Right atrium auricular region (tissue), 2 donors: ENCODE results near the gene SPRED3. TPM values are rescaled to one million over a fixed set of nuclear protein-coding genes. Genes with fewer than 3 reads are reported as not detected.
A peak's percentile ranks its signal among the peaks of the same experiment; 100 is the strongest.
"Not testable (repeated sequence)": the region's sequence is repeated elsewhere in the genome, so short reads cannot be mapped to it uniquely, and the experiment has no call there.

Source experiments
- DNase-seq: peaks from one replicate; pipeline ENCODE4 v3.0.0-alpha.2; 2019; ENCODE audit warnings: low spot score
- H3K27ac ChIP-seq, 2 donors: fragments of 200-600 bp; sonication (generic); 1 replicate in 1 of 2; 2 replicates in 1 of 2; pipeline ENCODE4 v1.5.1; 2016 to 2019
- H3K27me3 ChIP-seq, 2 donors: fragments of 200-600 bp; sonication (generic); one replicate each; pipeline versions ENCODE4 v1.5.1 to v1.6.0; 2017 to 2019
- H3K36me3 ChIP-seq: fragments of 200-600 bp; sonication (generic); one replicate; pipeline ENCODE4 v1.5.1; 2016
- H3K4me1 ChIP-seq, 2 donors: fragments of 200-600 bp; sonication (generic); one replicate each; pipeline versions ENCODE4 v1.5.1 to v1.6.0; 2017 to 2019
- H3K4me3 ChIP-seq, 2 donors: fragments of 200-600 bp; sonication (generic); 1 replicate in 1 of 2; 2 replicates in 1 of 2; pipeline ENCODE4 v1.5.1; 2017 to 2019; ENCODE audit warnings: mild to moderate bottlenecking in 1 of 2, moderate library complexity in 1 of 2
- H3K9me3 ChIP-seq, 2 donors: fragments of 200-600 bp; sonication (generic); one replicate each; pipeline ENCODE4 v1.5.1; 2019
- total RNA-seq, 2 donors: library from RNA; depleted of rRNA; stranded (reverse); fragments of >200 nt; gene quantifications; one replicate each; pipeline ENCODE4 v1.1.0, GENCODE V29; 2016
- TF ChIP-seq, protein P1 (sequence below), 2 donors: fragments of 200-600 bp; sonication (generic); IDR thresholded peaks; one replicate each; pipeline ENCODE4 v1.5.1; 2019; ENCODE audit warnings: antibody characterized with exemption in 2 of 2

The SPRED3 gene
- total RNA-seq, 2 donors from 2014 or later: 0.56 to 0.67 TPM

DNA sequence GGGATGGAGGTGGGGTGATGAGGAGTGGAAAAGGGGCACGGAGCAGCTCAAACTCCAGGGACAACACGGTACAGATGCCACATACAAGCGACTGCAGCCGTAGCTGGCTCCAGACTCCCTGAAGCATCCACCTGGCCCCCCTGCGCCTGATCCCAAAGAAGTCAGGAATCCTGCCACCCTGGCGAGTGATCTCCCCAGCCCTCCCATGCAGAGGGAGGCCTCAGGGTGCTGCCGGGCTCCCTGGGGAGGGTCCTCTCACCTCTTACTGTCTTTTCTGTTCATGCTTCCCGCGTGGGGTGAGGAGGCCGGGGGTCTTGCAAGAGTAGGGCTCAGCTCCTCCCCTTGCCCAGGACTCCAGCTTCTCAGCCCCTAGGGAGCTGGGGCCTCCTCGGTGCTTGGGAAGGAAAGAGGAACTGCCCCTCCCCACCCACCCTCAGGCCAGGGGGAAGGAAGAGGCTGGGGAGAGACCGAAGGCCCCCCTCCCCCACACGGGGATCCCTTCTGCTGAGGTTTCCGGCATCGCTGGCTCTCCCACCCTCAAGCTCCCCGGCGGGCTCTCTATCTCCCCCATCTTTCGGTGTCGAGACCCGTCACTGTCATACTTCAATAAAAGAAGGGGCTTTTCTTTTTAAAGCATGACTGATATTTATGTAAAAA, 37.4 kb downstream of the SPRED3 start, which contains the start of gene RASGRP4:
RASGRP4 (minus strand) TSS at position 410 of the 657 bp plus-strand sequence; CDS start at position 282, 128 bp downstream.
- Histone ChIP-seq H3K4me3 (peak within 1 kb of the TSS in 1 of 2 donors; percentile 23), H3K27me3 (no peaks in the 10 kb centered on the region), H3K27ac (no peak within 1 kb of the TSS), H3K36me3 (no peaks in the 10 kb centered on the region), H3K4me1 (no peaks in the 10 kb centered on the region), H3K9me3 (no peaks in the 10 kb centered on the region)
- DNase-seq: no peak
- TF ChIP-seq, protein P1, sequence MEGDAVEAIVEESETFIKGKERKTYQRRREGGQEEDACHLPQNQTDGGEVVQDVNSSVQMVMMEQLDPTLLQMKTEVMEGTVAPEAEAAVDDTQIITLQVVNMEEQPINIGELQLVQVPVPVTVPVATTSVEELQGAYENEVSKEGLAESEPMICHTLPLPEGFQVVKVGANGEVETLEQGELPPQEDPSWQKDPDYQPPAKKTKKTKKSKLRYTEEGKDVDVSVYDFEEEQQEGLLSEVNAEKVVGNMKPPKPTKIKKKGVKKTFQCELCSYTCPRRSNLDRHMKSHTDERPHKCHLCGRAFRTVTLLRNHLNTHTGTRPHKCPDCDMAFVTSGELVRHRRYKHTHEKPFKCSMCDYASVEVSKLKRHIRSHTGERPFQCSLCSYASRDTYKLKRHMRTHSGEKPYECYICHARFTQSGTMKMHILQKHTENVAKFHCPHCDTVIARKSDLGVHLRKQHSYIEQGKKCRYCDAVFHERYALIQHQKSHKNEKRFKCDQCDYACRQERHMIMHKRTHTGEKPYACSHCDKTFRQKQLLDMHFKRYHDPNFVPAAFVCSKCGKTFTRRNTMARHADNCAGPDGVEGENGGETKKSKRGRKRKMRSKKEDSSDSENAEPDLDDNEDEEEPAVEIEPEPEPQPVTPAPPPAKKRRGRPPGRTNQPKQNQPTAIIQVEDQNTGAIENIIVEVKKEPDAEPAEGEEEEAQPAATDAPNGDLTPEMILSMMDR (IDR thresholded peaks at IDR 0.05): no peak

DNA sequence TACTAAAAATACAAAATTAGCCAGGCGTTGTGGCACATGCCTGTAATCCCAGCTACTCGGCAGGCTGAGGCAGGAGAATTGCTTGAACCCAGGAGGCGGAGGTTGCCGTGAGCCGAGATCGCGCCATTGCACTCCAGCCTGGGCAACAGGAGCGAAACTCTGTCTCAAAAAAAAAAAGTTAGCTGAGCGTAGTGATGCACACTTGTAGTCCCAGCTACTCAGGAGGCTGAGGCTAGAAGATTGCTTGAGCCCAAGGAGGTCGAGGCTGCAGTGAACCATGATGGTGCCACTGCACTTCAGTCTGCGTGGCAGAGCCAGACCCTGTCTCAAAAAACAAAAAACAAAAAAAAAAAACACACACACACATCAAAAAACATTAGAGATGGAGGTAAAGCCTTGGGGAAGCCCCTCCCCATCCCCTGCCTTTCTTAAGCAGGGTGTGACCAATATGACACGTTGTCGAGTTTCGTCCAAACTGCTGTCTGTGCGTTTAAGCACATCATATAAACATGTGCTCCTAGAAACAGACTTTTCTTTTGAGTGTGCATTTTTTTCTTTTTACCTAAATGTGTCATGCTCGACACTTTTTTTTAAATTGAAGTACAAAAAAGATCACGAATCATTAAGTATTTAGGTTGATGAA, 38.7 kb downstream of the SPRED3 start:
- not testable (repeated sequence) for H3K36me3 ChIP-seq, H3K4me1 ChIP-seq, H3K27me3 ChIP-seq, H3K9me3 ChIP-seq, DNase-seq, H3K4me3 ChIP-seq, H3K27ac ChIP-seq

DNA sequence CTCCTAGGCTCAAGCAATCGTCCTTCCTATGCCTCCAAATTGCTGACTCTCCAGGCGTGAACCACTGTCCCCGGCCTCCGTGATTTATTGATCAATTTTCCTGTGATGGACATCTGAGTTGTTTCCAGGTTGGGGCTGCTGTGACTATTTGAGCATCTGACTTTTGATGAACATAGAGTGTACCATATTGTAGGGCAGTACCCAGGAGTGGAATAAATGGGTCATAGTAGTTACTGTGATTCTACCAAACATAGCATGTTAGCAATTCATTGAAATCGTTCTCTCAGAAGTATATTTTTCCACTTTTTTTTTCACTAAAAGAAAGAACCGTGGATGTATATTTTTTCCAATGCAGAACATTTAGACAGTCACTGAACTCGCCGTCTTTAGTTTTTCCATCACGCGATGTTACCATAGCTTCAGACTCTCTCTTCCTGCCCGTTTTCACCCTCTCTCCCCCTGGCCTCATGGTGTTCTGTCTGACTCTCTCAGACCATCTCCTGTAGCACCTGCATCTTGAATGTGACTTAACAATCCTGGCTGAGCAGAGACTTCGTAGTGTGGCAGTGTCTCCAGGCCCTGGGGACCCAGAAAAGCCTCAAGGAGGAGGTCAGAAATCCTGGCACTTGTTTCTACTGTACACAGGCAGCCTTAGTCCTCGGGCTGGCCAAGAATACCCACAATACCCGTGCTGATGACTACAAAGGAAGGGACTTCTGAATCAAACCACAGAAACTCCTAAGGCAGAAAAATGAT, 40.7 kb downstream of the SPRED3 start:
- TF ChIP-seq, protein P1 (IDR thresholded peaks at IDR 0.05): no peak
- no peak overlapping the region for H3K4me3 ChIP-seq
- H3K4me1 ChIP-seq: peaks cover 0 to 8% of the 10 kb centered on the region in 2 donors
- no peak for DNase-seq
- H3K36me3 ChIP-seq: no peaks in the 10 kb centered on the region
- no peak overlapping the region for H3K27ac ChIP-seq
- no peaks in the 10 kb centered on the region for H3K27me3 ChIP-seq
- H3K9me3 ChIP-seq: no peaks in the 10 kb centered on the region

GRCh38 chr19:38429811-38430156, 41.3 kb downstream of the SPRED3 start:
- Histone ChIP-seq H3K36me3 (no peaks in the 10 kb centered on the region), H3K27me3 (peaks cover 0 to 4% of the 10 kb centered on the region in 2 donors), H3K4me3 (no peak overlapping the region), H3K4me1 (peaks cover 0 to 8% of the 10 kb centered on the region in 2 donors), H3K27ac (no peak overlapping the region), H3K9me3 (no peaks in the 10 kb centered on the region)
- TF ChIP-seq, protein P1 (IDR thresholded peaks at IDR 0.05): no peak
- no peak for DNase-seq

DNA sequence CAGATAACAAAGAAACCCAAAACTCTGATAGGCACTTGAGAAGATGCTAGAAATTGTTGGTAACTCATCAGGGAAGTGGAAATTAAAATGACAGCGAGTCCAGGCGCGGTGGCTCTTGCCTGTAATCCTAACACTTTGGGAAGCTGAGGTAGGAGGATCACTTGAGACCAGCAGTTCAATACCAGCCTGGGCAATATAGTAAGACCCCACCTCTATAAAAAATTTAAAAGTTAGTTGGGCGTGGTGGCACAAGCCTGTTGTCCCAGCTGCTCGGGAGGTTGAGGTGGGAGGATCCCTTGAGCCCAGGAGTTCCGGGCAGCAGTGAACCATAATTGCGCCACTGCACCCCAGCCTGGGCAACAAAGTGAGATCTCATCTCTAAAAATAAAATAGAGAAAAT, 42.4 kb downstream of the SPRED3 start:
- peaks cover 0 to 8% of the 10 kb centered on the region in 2 donors for H3K27me3 ChIP-seq
- no peaks in the 10 kb centered on the region for H3K9me3 ChIP-seq
- no peak overlapping the region for H3K27ac ChIP-seq
- peaks cover 0 to 8% of the 10 kb centered on the region in 2 donors for H3K4me1 ChIP-seq
- TF ChIP-seq, protein P1 (IDR thresholded peaks at IDR 0.05): no peak
- H3K4me3 ChIP-seq: no peak overlapping the region
- DNase-seq: no peak
- no peaks in the 10 kb centered on the region for H3K36me3 ChIP-seq

DNA sequence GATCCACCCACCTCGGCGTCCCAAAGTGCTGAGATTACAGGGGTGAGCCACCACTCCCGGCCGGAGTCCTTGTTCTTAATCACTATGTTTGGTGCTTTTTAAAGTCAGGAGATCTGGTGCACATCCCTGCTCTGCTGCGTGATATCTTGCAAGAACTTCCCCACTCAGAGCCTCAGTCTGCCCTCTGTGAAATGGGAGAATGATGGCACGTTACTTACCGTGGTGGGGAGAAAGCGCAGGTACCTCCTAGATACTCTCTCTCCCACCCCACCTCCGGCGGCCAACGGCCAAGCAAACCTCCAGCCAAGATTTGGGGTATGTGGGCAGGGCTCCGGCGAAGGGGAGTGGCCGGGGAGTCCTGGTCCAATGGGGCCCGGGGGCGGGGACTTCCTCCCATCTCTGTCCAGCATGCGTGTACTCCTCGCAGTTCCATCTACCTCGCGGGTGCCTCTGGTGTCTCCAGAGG, 44.8 kb downstream of the SPRED3 start, which contains the start of gene RYR1:
RYR1 (plus strand) TSS at position 424 of the 466 bp plus-strand sequence. CDS start 139 bp downstream, outside the sequence.
- Histone ChIP-seq H3K27ac (no peak within 1 kb of the TSS), H3K36me3 (no peaks in the 10 kb centered on the region), H3K9me3 (no peaks in the 10 kb centered on the region), H3K4me3 (peak within 1 kb of the TSS in 1 of 2 donors; percentile 15), H3K4me1 (peaks cover 0 to 8% of the 10 kb centered on the region in 2 donors), H3K27me3 (peaks cover 0 to 11% of the 10 kb centered on the region in 2 donors)
- DNase-seq: no peak
- TF ChIP-seq, protein P1 (IDR thresholded peaks at IDR 0.05): no peak
